Loucy (cell line): Measurements from ENCODE around the gene HFE.

Experiments
- H2AFZ ChIP-seq: fragments of 200-600 bp; sonication (generic); 2 replicates; pipeline ENCODE4 v1.6.0; 2016; ENCODE audit warnings: antibody characterized with exemption, mild to moderate bottlenecking, low read length, moderate library complexity
- H3F3A ChIP-seq: fragments of 200-600 bp; 2 replicates; pipeline ENCODE4 v1.6.0; 2016; ENCODE audit warnings: antibody characterized with exemption, low read depth, mild to moderate bottlenecking
- H3K27me3 ChIP-seq: fragments of 200-600 bp; sonication (generic); 2 replicates; pipeline ENCODE4 v1.6.1; 2014; ENCODE audit warnings: low read length, mild to moderate bottlenecking; ENCODE audit not compliant: insufficient read depth, poor library complexity, severe bottlenecking
- H3K36me3 ChIP-seq: fragments of 200-600 bp; sonication (generic); 2 replicates; pipeline ENCODE4 v1.6.1; 2016; ENCODE audit warnings: low read length; ENCODE audit not compliant: insufficient read depth
- H3K4me1 ChIP-seq: fragments of 200-600 bp; sonication (generic); 2 replicates; pipeline ENCODE4 v1.5.1; 2014; ENCODE audit warnings: low read length, mild to moderate bottlenecking; ENCODE audit not compliant: insufficient read depth, poor library complexity, severe bottlenecking
- H3K4me2 ChIP-seq: fragments of 200-600 bp; sonication (generic); 2 replicates; pipeline ENCODE4 v1.6.0; 2014; ENCODE audit warnings: antibody characterized with exemption, low read length, low read depth, mild to moderate bottlenecking; ENCODE audit not compliant: poor library complexity, severe bottlenecking
- H3K4me3 ChIP-seq: fragments of 200-600 bp; sonication (generic); 2 replicates; pipeline ENCODE4 v1.5.1; 2014; ENCODE audit warnings: low read length, mild to moderate bottlenecking, mixed read lengths; ENCODE audit not compliant: poor library complexity, severe bottlenecking
- H3K79me2 ChIP-seq: fragments of 200-600 bp; sonication (generic); 2 replicates; pipeline ENCODE4 v1.6.1; 2014; ENCODE audit warnings: low read length; ENCODE audit not compliant: insufficient read depth
- H3K9ac ChIP-seq: fragments of 200-600 bp; sonication (generic); 2 replicates; pipeline ENCODE4 v1.6.0; 2014; ENCODE audit warnings: mild to moderate bottlenecking, low read depth, low read length, moderate library complexity; ENCODE audit not compliant: poor library complexity, severe bottlenecking
- H3K9me2 ChIP-seq: fragments of 200-600 bp; sonication (generic); replicated peaks from 2 replicates; pipeline ENCODE4 v1.6.1; 2016; ENCODE audit warnings: low read depth, low read length, mixed read lengths
- H3K9me3 ChIP-seq: fragments of 200-600 bp; sonication (generic); 2 replicates; pipeline ENCODE4 v1.6.1; 2014; ENCODE audit warnings: mild to moderate bottlenecking, antibody characterized with exemption, low read length, low read depth; ENCODE audit not compliant: insufficient read depth
- H4K20me1 ChIP-seq: fragments of 200-600 bp; sonication (generic); 2 replicates; pipeline ENCODE4 v1.6.0; 2014; ENCODE audit warnings: antibody characterized with exemption, low read length, mild to moderate bottlenecking; ENCODE audit not compliant: insufficient read depth, poor library complexity, severe bottlenecking
- CTCF ChIP-seq: fragments of 200-600 bp; sonication (generic); conservative IDR thresholded peaks from 2 replicates; pipeline ENCODE4 v1.5.1; 2014; ENCODE audit warnings: mild to moderate bottlenecking, antibody characterized with exemption, low read length
- EZH2phosphoT487 ChIP-seq: fragments of 200-600 bp; IDR thresholded peaks from 2 replicates; pipeline ENCODE4 v1.6.1; 2018; ENCODE audit warnings: antibody characterized with exemption, mild to moderate bottlenecking, moderate library complexity, borderline replicate concordance

HFE gene

GRCh38 chr6:26105842-26106241 lies 18.6 kb downstream of the HFE start:
- H3K27me3 ChIP-seq, result no peaks in the 10 kb centered on the region
- no peaks in the 10 kb centered on the region for H3K36me3 ChIP-seq
- H3K4me3 ChIP-seq, result no peak overlapping the region
- H3K9ac ChIP-seq, result no peak overlapping the region
- no peak overlapping the region for H3K4me2 ChIP-seq
- H3K79me2 ChIP-seq, result no peaks in the 10 kb centered on the region
- TF ChIP-seq EZH2phosphoT487, result no peak
- TF ChIP-seq CTCF, result no peak
- no peaks in the 10 kb centered on the region for H3K9me3 ChIP-seq
- H2AFZ ChIP-seq, result no peak overlapping the region
- peaks cover 12% of the 10 kb centered on the region for H3K4me1 ChIP-seq
- peaks cover 6% of the 10 kb centered on the region; the same call in 1 of the 2 replicates for H3F3A ChIP-seq
- H3K9me2 ChIP-seq, result no peaks in the 10 kb centered on the region
- H4K20me1 ChIP-seq, result no peaks in the 10 kb centered on the region

- H3F3A ChIP-seq, result peaks cover 6% of the 10 kb centered on the region; the same call in 1 of the 2 replicates
- no peaks in the 10 kb centered on the region for H4K20me1 ChIP-seq
- no peaks in the 10 kb centered on the region for H3K9me2 ChIP-seq
- H2AFZ ChIP-seq, result no peak overlapping the region
- H3K27me3 ChIP-seq, result no peaks in the 10 kb centered on the region
- H3K4me1 ChIP-seq, result peaks cover 11% of the 10 kb centered on the region
- H3K9ac ChIP-seq, result no peak overlapping the region
- H3K36me3 ChIP-seq, result no peaks in the 10 kb centered on the region
- TF ChIP-seq EZH2phosphoT487, result no peak
- TF ChIP-seq CTCF, result no peak
- H3K9me3 ChIP-seq, result no peaks in the 10 kb centered on the region
- H3K79me2 ChIP-seq, result no peaks in the 10 kb centered on the region
- no peak overlapping the region for H3K4me3 ChIP-seq
- no peak overlapping the region for H3K4me2 ChIP-seq
Observed at GRCh38 chr6:26107935-26108334, 20.7 kb downstream of the HFE start.

- Histone ChIP-seq H3K4me3 (no peak overlapping the region), H2AFZ (no peak overlapping the region), H3K79me2 (no peaks in the 10 kb centered on the region), H3K4me2 (no peak overlapping the region), H3K36me3 (no peaks in the 10 kb centered on the region), H4K20me1 (no peaks in the 10 kb centered on the region), H3K27me3 (no peaks in the 10 kb centered on the region), H3F3A (no peaks in the 10 kb centered on the region), H3K4me1 (no peaks in the 10 kb centered on the region), H3K9ac (no peak overlapping the region), H3K9me2 (no peaks in the 10 kb centered on the region), H3K9me3 (no peaks in the 10 kb centered on the region)
- TF ChIP-seq CTCF, result no peak
- no peak for TF ChIP-seq EZH2phosphoT487
Observed at GRCh38 chr6:26109772-26110171, 22.5 kb downstream of the HFE start.
